RWPE1 (cell line): ENCODE data around the gene IGSF22.

Source experiments
- CTCF ChIA-PET: fragments of 350-600 bp; sonication (Branson Sonifier 250); formaldehyde crosslinking; extraction: SDS; loops from one replicate; lab custom pipeline; 2021; lab: Yijun Ruan, JAX
- POLR2A ChIA-PET: fragments of 400-600 bp; formaldehyde crosslinking; extraction: SDS; loops from one replicate; lab custom pipeline; 2020; ENCODE audit warnings: antibody characterized with exemption; ENCODE audit not compliant: low non-redundant PET; lab: Yijun Ruan, JAX
- DNase-seq: peaks from one replicate; pipeline ENCODE4 v3.0.0; 2012; ENCODE audit warnings: low spot score
- H3K27ac ChIP-seq: fragments of 450-650 bp; 2 replicates; pipeline ENCODE4 v1.5.1; 2017
- TF ChIP-seq, protein P1 (sequence below): fragments of 450-650 bp; conservative IDR thresholded peaks from 2 replicates; pipeline ENCODE4 v1.5.1; 2017; ENCODE audit warnings: low read depth, mild to moderate bottlenecking

Gene IGSF22

GRCh38 chr11:18713646-18714442, 12.1 kb downstream of the IGSF22 start:
- TF ChIP-seq, protein P1, sequence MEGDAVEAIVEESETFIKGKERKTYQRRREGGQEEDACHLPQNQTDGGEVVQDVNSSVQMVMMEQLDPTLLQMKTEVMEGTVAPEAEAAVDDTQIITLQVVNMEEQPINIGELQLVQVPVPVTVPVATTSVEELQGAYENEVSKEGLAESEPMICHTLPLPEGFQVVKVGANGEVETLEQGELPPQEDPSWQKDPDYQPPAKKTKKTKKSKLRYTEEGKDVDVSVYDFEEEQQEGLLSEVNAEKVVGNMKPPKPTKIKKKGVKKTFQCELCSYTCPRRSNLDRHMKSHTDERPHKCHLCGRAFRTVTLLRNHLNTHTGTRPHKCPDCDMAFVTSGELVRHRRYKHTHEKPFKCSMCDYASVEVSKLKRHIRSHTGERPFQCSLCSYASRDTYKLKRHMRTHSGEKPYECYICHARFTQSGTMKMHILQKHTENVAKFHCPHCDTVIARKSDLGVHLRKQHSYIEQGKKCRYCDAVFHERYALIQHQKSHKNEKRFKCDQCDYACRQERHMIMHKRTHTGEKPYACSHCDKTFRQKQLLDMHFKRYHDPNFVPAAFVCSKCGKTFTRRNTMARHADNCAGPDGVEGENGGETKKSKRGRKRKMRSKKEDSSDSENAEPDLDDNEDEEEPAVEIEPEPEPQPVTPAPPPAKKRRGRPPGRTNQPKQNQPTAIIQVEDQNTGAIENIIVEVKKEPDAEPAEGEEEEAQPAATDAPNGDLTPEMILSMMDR: no peak
- H3K27ac ChIP-seq: no peak overlapping the region
- ChIA-PET POLR2A (no interaction called here), CTCF (interaction anchor here (0.6 to 1.5 kb wide), 3 partner anchors 8 to 18 kb away, joined by 3 to 4 read pairs (median 3); no protein-coding TSS in a partner anchor)
- no peak for DNase-seq

- ChIA-PET POLR2A (no interaction called here), CTCF (no interaction called here)
- TF ChIP-seq, protein P1: no peak
- no peak overlapping the region for H3K27ac ChIP-seq
- no peak for DNase-seq
These were observed 15.4 kb downstream of the IGSF22 start for GRCh38 chr11:18710545-18710944.

DNA sequence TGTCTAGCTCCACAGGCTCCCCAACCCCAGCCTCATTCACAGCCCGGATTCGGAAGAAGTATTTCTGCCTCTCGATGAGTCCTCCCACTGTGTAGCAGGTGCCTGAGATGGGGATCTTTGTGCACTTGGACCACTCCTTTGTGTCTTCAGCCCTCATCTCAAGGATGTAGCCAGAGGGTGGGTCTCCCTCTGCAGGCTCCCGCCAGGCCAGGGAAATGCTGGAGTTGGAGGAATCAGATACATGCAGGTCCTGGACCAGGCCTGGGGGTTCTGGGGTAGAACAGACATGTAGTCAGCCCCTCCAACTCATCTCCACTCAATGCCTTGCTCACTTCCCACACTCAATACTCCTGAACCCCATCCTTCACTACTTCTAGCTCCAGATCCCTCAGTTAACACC, 16.6 kb downstream of the IGSF22 start:
- TF ChIP-seq, protein P1: no peak
- DNase-seq: no peak
- ChIA-PET POLR2A (no interaction called here), CTCF (no interaction called here)
- no peak overlapping the region for H3K27ac ChIP-seq

DNA sequence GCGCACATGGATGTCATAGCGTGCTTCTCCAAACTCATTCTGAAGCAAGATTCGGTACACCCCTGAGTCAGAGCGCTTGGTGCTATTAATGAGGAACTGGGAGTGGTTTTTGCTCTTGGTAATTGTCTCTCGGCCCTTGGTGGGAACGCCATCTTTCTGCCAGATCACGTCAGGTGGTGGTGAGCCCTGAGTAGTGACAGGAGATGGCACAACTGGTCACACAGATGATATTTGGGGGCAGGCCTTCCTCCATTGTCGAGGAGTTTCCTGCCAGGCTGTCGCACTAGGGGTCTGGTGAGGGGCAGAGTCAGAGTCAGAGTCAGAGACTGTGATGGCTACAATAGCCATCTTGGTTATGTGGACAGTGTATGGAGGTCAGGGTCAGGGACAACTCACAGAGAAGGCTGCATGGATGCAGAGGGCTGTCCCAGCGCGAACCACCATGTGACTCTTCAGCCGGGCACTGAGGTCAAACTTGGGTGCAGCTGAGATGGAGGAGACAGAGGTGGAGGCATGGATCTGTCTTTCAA, 18.1 kb downstream of the IGSF22 start:
- ChIA-PET CTCF (interaction anchor here (1.4 kb wide), 1 partner anchor 537 kb away, joined by 3 read pairs; no protein-coding TSS in a partner anchor), POLR2A (no interaction called here)
- DNase-seq: no peak
- no peak overlapping the region for H3K27ac ChIP-seq
- TF ChIP-seq, protein P1: no peak

GRCh38 chr11:18706330-18707243, 19.4 kb downstream of the IGSF22 start:
- no peak for DNase-seq
- TF ChIP-seq, protein P1: no peak
- no peak overlapping the region for H3K27ac ChIP-seq
- ChIA-PET POLR2A (no interaction called here), CTCF (no interaction called here)

GRCh38 chr11:18705651-18706281, 20.2 kb downstream of the IGSF22 start:
- POLR2A ChIA-PET: no interaction called here

More at GRCh38 chr11:18705651-18706281, 20.2 kb downstream of the IGSF22 start:
- DNase-seq: no peak
- H3K27ac ChIP-seq: no peak overlapping the region
- CTCF ChIA-PET: no interaction called here
- TF ChIP-seq, protein P1: no peak
